Stimulated activated CD4-positive, alpha-beta T cell treated with anti-CD3 and anti-CD28 coated beads, Interleukin-4, amount 100 ng/mL, for 4 hours (primary cell): ENCODE data around the gene CAPZA1.
"Not testable (repeated sequence)": the region's sequence is repeated elsewhere in the genome, so short reads cannot be mapped to it uniquely, and the experiment has no call there.

ENCODE experiments used
- DNase-seq, 2 experiments: peaks; one replicate each; pipeline ENCODE4 v3.0.0-alpha.2; 2020

Gene CAPZA1

GRCh38 chr1:112628516-112628915 lies 8.9 kb downstream of the CAPZA1 start:
- DNase-seq, result no peak

GRCh38 chr1:112629256-112629655 lies 9.6 kb downstream of the CAPZA1 start:
- no peak for DNase-seq

GRCh38 chr1:112633628-112634027 lies 14.0 kb downstream of the CAPZA1 start:
- no peak for DNase-seq

GRCh38 chr1:112634367-112634766 lies 14.7 kb downstream of the CAPZA1 start:
- no peak for DNase-seq

- no peak for DNase-seq
These were observed 16.4 kb downstream of the CAPZA1 start for GRCh38 chr1:112636056-112636455.

GRCh38 chr1:112636597-112637253 lies 17.1 kb downstream of the CAPZA1 start:
- DNase-seq, result no peak

- no peak for DNase-seq
These were observed 17.9 kb downstream of the CAPZA1 start for GRCh38 chr1:112637254-112638109.

- no peak for DNase-seq
These were observed 18.4 kb downstream of the CAPZA1 start for GRCh38 chr1:112638110-112638428.

GRCh38 chr1:112640437-112640836 lies 20.8 kb downstream of the CAPZA1 start:
- DNase-seq, result not testable (repeated sequence)

GRCh38 chr1:112643080-112643479 lies 23.4 kb downstream of the CAPZA1 start:
- no peak for DNase-seq

GRCh38 chr1:112646225-112646624 lies 26.6 kb downstream of the CAPZA1 start:
- DNase-seq, result no peak

GRCh38 chr1:112651205-112651604 lies 31.6 kb downstream of the CAPZA1 start:
- DNase-seq, result no peak

- no peak for DNase-seq
These were observed 46.2 kb downstream of the CAPZA1 start for GRCh38 chr1:112665857-112666256.

GRCh38 chr1:112666946-112667345 lies 47.3 kb downstream of the CAPZA1 start:
- DNase-seq, result no peak

- no peak for DNase-seq
These were observed 52.4 kb downstream of the CAPZA1 start for GRCh38 chr1:112672009-112672408.

- no peak for DNase-seq
These were observed 53.2 kb downstream of the CAPZA1 start for GRCh38 chr1:112672842-112673241.

- DNase-seq, result no peak
These were observed 54.2 kb downstream of the CAPZA1 start for GRCh38 chr1:112673592-112674439.

- peak; percentile 33 to 50 for DNase-seq
These were observed 54.9 kb downstream of the CAPZA1 start, which contains the start of gene MOV10 for GRCh38 chr1:112674440-112674985. Gene MOV10 (plus strand): TSS chr1:112674659. CDS start chr1:112674913, 254 bp downstream.

GRCh38 chr1:112674986-112675727 lies 55.5 kb downstream of the CAPZA1 start:
- DNase-seq, result peak; percentile 32 to 41

- no peak for DNase-seq
These were observed 56.2 kb downstream of the CAPZA1 start for GRCh38 chr1:112675728-112676381.

GRCh38 chr1:112676543-112676942 lies 56.9 kb downstream of the CAPZA1 start:
- no peak for DNase-seq

GRCh38 chr1:112677501-112677900 lies 57.9 kb downstream of the CAPZA1 start:
- DNase-seq, result no peak
